Superior temporal gyrus (tissue), 1 donor: ENCODE data around the gene ZSWIM4.

ENCODE experiments used
- DNase-seq: peaks from one replicate; pipeline ENCODE4 v3.0.0-alpha.2; 2016; ENCODE audit errors: extremely low spot score

The ZSWIM4 gene

GRCh38 chr19:13872695-13873389 lies 77.6 kb downstream of the ZSWIM4 start:
- DNase-seq = no peak

- DNase-seq = no peak
Observed at GRCh38 chr19:13873834-13874515, 78.7 kb downstream of the ZSWIM4 start.

- DNase-seq = no peak
Observed at GRCh38 chr19:13875824-13876223, 80.6 kb downstream of the ZSWIM4 start.

- DNase-seq = no peak
Observed at GRCh38 chr19:13876834-13877233, 81.6 kb downstream of the ZSWIM4 start, which contains the start of gene NANOS3. Gene NANOS3 (plus strand): TSS chr19:13877134. CDS start chr19:13877249, 115 bp downstream.

- no peak for DNase-seq
Observed at GRCh38 chr19:13877303-13877702, 82.1 kb downstream of the ZSWIM4 start.

- peak; percentile 94 for DNase-seq
Observed at GRCh38 chr19:13880059-13881043, 85.1 kb downstream of the ZSWIM4 start.

GRCh38 chr19:13881251-13881691 lies 86.0 kb downstream of the ZSWIM4 start:
- no peak for DNase-seq
